ENCODE measurements around the gene IWS1.
"Not testable (repeated sequence)": the region's sequence is repeated elsewhere in the genome, so short reads cannot be mapped to it uniquely, and the experiment has no call there.

Gene IWS1

GRCh38 chr2:127527001-127527804, 914 bp upstream of the IWS1 start:
- DNase-seq: peak in 2 of 6 experiments; percentile 22 to 60

- peak in 2 of 6 experiments; percentile 22 to 45 for DNase-seq
Measured at GRCh38 chr2:127525691-127526131, 578 bp downstream of the IWS1 start.

GRCh38 chr2:127524198-127524834, 2.0 kb downstream of the IWS1 start:
- not testable (repeated sequence) for DNase-seq

DNA sequence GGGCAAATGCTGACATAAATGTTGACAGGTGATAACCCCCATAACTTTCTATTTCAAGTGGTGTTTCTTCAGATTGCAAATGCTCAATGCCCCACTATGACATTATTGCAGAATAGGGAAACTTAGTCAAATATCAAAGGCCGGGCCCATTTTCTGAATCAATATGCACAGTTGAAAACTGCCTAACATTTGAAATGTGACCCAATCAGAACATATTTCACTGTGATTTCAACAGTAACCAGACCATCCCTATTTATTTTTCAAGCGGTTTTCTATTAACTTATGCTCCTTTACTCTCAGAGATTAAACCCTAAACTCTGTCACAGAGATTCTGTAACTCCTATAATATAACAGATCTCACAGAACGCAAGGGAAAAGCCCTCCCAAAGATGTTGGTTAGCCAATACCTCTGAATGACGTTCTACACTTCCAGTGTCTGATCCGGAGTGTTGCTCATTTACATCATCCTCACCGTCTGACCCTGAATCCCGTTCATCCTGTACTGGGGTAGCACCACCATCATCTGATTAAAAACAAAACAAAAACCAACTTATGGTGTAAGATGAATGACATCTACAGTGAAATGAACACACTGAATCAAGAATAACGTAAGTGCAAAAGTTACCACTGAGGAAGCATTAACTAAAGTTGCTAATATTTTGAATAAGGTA, 2.9 kb downstream of the IWS1 start:
- DNase-seq: no peak

DNA sequence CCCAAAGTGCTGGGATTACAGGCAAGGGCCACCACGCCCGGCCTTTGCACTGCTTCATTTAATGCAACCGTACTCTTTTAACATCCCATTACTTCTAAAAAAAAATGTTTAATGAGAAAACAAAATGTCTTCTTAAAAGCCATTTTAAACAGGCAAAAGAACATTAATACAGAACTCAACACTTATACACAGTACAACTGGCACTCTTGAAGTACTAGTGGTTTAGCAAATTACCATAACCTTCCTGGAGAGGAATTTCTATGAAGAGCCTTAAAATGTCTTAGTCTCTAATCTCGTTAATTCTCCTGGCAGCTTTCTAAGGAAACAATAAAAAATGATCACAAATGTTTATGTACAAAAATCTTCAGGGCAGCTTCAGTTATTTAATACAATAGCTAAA, 5.9 kb downstream of the IWS1 start:
- DNase-seq: no peak

DNA sequence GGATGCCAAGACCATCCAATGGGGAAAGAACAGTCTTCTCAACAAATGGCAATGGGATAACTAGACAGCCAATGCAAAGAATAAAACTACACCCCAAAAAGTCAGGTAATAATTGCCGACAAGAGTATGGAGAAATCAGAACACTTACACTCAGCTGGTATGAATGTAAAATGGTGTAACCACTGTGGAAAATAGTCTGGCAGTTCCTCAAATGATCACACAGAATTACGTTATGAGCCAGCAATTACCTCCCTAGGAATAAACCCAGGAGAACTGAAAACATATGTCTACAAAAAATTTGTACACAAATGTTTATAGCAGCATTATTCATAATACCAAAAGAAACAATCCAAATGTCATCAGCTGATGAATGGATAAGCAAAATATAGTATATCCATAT, 8.8 kb downstream of the IWS1 start:
- DNase-seq: no peak

- no peak for DNase-seq
Measured at GRCh38 chr2:127516041-127516762, 10.1 kb downstream of the IWS1 start.

- DNase-seq: no peak
Measured at GRCh38 chr2:127515383-127515915, 10.8 kb downstream of the IWS1 start.

DNA sequence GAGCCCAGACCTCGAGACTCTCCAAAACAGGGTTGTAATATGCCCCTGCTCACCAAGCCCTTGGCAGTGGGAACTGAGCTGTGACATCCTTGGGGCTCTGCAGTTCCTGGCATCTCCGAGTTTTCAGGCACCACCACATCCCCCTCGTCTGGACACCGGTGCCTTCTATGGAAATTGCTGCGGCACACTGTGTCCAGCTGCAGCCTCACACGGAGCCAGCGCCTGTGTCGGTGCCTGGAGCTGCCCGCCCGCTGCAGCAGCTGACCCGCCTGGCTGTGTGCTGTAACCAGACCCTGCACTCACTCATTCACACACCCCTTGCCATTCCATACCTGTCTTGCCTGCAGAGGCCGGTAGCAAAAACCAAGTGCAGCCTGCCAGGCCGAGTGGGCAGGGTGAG, 11.8 kb downstream of the IWS1 start:
- no peak for DNase-seq

DNA sequence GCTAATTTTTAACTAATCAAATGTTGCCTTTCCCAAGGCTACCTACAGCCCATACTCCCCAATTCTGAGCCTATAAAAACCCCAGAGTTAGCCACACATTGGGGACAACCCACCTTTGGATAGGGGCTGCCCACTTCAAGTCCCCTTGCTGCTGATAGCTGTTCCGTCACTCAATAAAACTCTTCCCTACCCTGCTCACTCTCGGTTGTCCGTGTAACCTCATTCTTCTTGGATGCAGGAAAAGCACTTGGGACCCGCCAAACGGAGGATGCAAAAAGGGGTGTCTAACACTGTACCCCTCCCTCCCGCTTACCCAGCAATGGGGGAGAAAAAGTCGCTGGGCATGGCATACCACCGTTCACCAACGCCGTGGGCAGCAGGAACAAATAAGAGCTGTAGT, 12.2 kb downstream of the IWS1 start:
- no peak for DNase-seq

DNA sequence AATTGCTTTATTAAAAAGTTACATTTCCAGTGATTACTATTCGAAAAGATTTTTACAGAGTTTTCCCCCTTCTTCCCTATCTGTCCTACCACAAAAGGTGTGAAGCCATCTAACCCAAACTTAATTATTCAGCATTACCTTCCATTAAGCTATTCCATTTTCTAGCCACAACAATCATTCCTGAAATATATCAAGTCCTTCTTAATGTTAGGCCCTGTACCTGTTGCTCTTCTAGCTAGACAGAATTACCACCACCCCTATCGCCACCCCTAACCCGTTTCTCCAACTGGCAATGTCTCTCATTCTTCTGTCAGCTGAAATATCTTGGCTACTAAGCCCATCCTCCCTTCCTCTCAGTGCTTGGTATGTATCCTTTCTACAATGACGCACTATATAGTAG, 13.9 kb downstream of the IWS1 start:
- no peak for DNase-seq

DNA sequence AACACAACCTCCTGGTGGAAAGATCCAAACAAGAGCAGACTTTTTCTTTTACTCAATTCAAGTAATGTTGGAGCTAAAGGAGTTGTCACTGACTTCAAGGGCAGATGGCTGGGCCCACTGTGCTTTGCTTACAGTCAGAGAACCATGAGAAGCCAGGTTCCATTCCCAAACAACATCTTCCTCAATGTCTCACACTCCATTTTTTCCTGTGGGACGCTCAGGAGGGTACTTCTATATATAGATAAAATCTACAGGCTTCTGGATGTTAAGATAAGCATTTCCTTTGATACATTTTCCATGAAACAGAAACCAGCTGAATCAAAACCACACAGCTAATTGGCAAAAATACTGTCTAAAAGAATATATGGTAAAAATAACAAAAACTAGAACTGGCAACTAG, 14.4 kb downstream of the IWS1 start:
- DNase-seq: no peak

DNA sequence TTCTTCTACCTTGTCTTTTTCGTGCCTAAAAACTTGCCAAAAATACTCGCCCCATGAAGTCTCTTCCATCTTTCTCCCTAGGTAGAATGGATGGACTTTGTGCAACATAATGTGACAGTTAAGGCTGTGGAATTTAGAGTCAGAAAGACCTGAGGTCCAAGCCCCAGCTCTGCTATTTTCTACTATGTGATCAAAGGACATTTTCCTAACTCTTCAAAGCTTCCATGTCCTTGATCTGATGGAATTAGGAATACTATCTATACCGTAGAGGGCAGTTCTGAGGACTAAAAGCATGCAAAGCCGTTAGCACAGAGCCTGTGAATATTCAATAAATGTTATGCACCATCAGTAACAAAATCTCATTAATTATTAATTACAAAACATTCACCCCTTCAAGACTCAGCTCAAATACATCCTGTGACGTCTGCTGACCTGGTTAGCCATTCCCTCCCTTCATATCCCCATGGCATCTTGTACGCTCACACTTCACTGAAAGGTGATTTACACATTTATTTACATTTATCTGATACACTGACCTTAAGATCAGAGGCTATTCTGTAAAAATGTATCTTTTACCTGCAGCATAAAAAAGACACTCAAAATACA, 15.1 kb downstream of the IWS1 start:
- DNase-seq: no peak

DNA sequence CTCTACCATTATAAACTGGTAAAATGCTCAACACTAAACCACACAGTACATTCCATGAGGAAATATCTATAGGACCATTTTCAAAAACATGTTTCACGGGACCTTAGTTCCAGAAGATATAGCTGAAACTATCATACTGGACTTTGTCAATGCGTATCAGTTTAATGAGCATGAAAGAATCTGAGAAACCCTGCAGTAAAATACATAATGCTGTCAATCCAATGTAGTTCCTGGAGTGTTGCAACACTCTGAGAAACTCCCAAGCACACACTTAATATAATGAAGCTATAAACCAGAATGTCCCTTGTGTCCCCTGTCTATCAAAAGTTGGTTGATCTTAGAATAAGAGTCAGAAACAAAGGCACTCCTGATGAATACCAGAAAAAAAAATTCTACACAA, 16.2 kb downstream of the IWS1 start:
- no peak for DNase-seq

DNA sequence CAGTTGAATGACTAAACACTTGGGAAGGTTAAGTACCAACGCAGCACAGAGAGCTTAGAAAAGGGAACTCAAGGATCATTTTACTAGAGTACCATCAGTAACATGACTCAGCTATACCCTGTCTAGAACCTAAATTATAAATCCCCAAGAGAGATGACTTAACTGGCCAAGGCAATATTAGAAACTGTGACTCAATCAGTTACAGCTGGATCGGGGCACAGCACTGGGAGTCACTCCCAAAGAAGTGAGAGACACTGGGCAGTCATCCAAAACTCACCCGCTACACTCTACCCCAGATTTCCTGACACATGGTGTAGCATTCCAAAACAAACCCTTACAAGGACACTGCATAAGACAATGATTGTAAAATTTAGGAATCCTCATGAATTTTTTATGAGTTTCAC, 17.7 kb downstream of the IWS1 start:
- no peak for DNase-seq

DNA sequence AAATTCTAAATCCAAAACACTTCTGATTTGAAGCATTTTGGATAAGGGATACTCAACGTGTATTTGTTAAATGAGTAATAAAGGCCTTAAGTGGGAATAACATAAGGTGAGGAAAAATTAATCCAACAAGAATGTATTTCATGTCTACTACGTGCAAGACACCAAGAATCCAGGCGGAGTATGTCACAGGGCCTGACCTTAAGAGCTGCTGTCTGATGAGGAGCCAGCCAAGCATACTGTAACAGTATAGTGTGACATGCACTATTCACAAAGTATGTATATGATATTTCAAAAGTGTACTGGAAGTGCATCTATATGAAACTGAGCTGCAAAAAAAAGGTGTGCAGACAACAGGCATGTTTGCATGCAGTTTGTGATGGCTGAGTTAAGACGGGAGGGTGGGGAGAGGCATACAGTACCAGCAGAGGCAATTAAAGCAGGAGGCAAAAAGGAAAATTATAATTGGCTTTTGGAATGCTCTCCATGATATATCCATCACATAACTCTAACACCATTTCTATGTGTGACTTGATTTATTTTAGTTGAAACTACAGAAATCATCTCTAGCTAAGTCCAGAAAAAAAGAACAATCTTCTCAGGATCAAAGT, 18.2 kb downstream of the IWS1 start:
- DNase-seq: no peak

- DNase-seq: no peak
Measured at GRCh38 chr2:127506510-127506909, 19.8 kb downstream of the IWS1 start.

- no peak for DNase-seq
Measured at GRCh38 chr2:127504552-127505430, 21.5 kb downstream of the IWS1 start.

DNA sequence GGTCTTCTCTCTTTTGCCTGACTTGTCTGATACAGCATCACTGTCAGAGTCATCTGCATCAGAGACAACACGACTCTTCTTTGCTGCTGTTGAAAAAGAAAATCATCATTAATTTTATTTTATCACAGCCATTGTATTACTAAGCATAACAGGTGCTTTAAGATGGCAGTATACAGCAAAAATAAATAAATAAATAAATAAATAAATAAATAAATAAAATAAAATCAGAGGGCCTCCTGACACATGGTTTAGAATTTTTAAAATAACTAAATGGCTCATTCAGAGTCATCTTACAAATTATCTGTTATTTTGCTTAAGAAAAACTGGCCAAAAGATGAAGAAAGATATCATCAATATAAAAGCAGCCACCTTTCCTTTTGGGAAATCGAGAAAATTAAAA, 22.8 kb downstream of the IWS1 start:
- DNase-seq: no peak

- no peak for DNase-seq
Measured at GRCh38 chr2:127498386-127498785, 27.9 kb downstream of the IWS1 start.

GRCh38 chr2:127490283-127490682, 36.0 kb downstream of the IWS1 start:
- no peak for DNase-seq
